ELR (cell line): ENCODE measurements around the gene SNX33.
"Not testable (repeated sequence)": the region's sequence is repeated elsewhere in the genome, so short reads cannot be mapped to it uniquely, and the experiment has no call there.

ENCODE experiments used
- DNase-seq: peaks from one replicate; pipeline ENCODE4 v3.0.0-alpha.2; 2015; ENCODE audit warnings: low read depth

The SNX33 gene

GRCh38 chr15:75699961-75700874 is 52.5 kb downstream of the SNX33 start:
- peak; percentile 83 for DNase-seq

DNA sequence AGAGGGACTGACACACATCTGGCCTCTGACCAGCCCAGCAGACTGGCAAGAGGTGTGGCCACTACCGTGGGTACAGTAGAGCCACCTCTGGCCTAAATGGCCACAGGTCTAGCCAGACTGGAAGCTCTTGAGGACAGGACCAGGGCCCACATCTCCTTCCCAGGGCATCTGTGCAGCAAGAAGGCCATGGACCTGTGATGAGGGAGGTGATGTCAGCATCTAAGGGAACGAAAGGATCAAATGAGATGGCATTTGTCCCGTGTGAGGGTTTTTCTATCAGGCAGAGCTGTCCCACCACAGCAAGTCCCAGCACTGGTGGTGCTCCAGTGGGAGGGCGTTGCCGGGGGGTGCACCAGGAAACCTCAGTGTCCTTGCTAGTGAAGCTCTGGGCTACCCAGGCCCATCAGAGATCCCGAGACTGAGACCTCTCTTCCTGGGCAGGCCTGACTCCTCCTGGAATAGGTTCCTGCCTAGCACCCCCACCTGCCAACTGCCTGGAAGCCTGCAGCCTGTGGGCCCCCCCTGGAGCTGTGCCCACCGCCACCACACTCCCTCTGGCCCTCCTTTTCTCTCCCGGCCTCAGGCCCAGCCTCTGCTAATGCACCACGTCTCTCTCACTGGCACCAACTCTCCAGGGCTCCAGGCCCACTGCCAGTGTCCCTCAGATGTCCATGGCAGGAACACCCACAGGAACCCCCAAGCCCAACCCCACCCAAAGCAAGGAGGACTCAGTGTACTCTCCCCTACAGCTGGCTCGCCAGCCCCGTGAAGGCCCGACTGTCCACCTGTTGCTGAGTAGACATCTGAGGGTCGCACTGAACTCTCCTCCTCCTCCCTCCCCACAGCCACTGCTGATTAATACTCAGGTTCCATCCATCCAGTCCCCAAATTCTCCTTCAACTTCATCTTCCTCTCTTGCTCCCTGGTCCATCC is 53.6 kb downstream of the SNX33 start:
- DNase-seq = not testable (repeated sequence)

DNA sequence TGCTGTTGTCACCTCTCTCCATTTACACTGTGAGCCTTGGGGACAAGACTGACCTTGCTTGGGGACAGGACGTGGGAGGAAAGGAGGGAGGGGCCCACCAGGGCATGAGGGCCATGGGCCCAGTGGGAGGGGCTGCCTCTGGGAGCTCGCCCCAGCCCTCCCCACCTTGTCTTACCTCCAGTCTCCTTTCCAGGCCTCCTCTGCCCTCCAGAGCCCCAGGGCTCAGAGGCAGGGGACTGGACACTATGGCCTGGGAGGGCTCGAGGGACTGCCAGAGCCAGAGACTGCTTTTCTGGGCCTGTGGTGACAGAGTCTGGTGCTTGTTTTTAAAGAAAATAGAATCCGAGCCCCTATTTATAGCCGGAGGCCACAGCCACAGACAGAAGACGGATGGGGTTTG is 54.7 kb downstream of the SNX33 start:
- DNase-seq = no peak

GRCh38 chr15:75703440-75704262 is 55.9 kb downstream of the SNX33 start:
- DNase-seq = not testable (repeated sequence)

GRCh38 chr15:75704263-75704615 is 56.5 kb downstream of the SNX33 start:
- no peak for DNase-seq

DNA sequence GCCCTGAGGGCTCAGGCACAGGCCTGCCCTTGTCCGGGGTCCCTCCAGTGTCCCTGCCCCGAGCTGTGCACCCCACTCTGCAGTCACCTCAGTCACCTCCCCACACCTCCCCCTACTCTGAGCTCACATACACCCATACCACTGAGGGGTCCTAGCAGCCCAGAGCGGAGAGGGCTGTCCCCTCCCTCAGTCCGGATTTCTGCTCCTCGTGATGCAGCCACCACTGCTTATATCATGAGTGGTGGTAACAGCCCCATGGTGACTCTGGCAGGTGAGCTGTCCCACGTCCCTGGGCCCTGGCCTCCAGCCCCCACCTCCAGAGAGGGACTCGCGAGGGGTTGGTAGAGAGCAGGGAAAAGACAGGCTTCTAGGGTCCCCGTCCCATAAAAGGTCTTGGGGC is 56.9 kb downstream of the SNX33 start:
- DNase-seq = no peak

- DNase-seq = not testable (repeated sequence)
Measured at GRCh38 chr15:75705375-75705774, 57.7 kb downstream of the SNX33 start.

GRCh38 chr15:75705854-75706681 is 58.4 kb downstream of the SNX33 start:
- DNase-seq = no peak

GRCh38 chr15:75706682-75706954 is 58.9 kb downstream of the SNX33 start:
- no peak for DNase-seq

DNA sequence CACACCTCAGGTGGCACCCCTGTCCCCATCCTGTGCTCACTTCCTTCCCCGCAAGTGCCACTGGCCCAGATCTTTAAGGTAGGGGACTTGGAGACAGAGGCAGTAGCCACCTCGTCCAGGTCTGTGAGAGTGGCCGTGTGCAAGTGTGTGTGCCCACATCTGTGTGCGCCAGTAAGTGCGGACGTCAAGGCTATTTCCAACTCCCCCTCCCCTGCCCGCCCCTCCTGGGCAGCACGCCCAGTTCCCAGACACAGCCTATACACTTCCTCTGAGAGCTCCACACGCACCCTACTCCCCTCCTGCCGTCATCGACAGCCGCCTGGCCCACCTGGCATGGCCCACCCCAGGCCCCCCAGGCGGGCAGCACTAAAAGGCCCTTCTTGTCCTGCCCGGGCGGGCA is 61.7 kb downstream of the SNX33 start:
- DNase-seq = not testable (repeated sequence)

DNA sequence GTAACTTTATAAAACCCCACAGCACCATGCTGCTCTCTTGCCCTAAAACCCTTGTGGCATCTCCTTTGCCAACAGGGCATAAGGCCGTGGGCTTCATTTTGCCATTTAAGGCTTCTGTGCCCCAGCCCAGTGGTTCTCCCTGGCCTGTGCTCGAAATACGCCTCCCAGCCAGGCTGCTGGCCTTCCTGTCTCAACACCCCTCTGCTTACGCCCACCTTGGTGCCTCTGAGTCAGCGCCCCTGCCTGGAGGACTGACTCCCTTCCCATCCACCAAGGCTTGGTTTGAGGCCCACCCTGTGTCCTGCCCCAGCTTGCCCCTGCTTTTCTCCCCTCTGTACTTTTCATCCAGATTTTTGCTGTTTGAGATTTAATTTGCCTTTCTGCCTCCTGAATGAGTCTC is 63.2 kb downstream of the SNX33 start:
- DNase-seq = peak; percentile 52

DNA sequence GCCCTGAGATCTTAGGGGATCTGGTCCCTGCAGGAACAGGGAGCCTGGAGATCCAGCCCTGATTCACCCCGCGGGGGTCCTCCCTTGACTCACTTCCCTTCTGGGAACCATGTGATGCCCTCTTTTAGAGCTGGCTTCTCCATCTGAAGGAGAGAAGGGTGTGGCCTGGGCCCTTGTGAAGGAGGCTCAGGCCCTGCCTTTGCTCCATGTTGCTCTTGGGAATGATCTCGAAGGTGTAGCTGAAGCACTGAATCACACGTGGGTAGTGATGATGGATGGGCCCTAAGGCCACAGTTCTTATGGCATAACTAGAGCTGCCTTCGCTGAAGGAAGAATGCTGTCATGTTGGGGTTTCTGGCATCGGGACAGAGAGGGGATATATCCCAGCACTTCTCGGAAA is 63.8 kb downstream of the SNX33 start:
- DNase-seq = peak; percentile 76
